WERI-Rb-1 (cell line): ENCODE results near the gene PLEKHH2.
"Not testable (repeated sequence)": the region's sequence is repeated elsewhere in the genome, so short reads cannot be mapped to it uniquely, and the experiment has no call there.

Source experiments
- DNase-seq: peaks from one replicate; pipeline ENCODE4 v3.0.0-alpha.2; 2020
- H3K27ac ChIP-seq: fragments of 250-450 bp; sonication (Bioruptor Pico); 2 replicates; pipeline ENCODE4 v1.5.1; 2020; ENCODE audit warnings: mild to moderate bottlenecking, moderate library complexity
- H3K27me3 ChIP-seq: fragments of 250-450 bp; sonication (Bioruptor Pico); 2 replicates; pipeline ENCODE4 v1.5.1; 2021; ENCODE audit warnings: mild to moderate bottlenecking, low read depth, moderate library complexity; ENCODE audit not compliant: insufficient read depth, severe bottlenecking
- H3K36me3 ChIP-seq: fragments of 250-450 bp; sonication (Bioruptor Pico); 2 replicates; pipeline ENCODE4 v1.5.1; 2020; ENCODE audit warnings: mild to moderate bottlenecking, moderate library complexity
- H3K4me3 ChIP-seq: 2 replicates; pipeline ENCODE4 v1.5.1; 2011; ENCODE audit warnings: low read depth, mild to moderate bottlenecking, control low read depth, low read length
- H3K9me3 ChIP-seq: fragments of 250-450 bp; sonication (Bioruptor Pico); 2 replicates; pipeline ENCODE4 v1.5.1; 2021; ENCODE audit warnings: mild to moderate bottlenecking, moderate library complexity; ENCODE audit not compliant: severe bottlenecking
- TF ChIP-seq, protein P1 (sequence below): IDR thresholded peaks from 2 replicates; pipeline ENCODE4 v1.5.1; 2011; ENCODE audit warnings: low read depth, mild to moderate bottlenecking, control low read depth, inconsistent platforms, low read length

PLEKHH2 gene

DNA sequence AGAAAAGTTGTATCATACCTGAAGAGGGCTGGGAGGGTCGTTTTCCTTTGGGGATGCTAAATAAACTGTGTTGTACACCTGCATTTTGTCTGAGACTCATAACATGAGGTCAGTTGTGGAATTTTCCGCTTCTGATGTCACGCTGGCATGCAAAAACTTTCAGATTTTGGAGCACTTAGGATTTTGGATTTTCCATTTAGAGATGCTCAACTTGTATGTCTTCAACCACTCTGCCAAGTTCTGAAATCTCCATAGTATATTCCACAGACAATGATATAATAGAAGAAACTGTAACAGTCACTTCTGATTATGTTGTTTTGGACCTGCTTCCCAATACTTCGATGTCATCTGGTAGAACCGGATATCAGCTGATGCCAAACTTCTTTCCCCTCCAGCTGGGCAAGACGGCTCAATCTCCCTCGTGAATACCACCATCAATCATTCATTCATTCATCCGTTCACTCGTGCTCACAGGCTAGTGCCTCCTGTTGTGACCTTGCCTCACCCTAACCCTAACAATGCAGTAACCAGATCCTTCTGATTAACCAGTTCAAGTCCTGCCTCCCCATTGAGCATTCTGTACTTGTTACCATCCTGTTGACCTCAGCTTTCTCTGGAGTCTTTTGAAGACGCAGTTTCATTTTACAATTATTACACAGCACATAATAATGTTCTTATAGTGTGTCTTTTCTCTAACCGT, 5.3 kb upstream of the PLEKHH2 start:
- no peak for DNase-seq
- H3K27ac ChIP-seq, result no peak overlapping the region

DNA sequence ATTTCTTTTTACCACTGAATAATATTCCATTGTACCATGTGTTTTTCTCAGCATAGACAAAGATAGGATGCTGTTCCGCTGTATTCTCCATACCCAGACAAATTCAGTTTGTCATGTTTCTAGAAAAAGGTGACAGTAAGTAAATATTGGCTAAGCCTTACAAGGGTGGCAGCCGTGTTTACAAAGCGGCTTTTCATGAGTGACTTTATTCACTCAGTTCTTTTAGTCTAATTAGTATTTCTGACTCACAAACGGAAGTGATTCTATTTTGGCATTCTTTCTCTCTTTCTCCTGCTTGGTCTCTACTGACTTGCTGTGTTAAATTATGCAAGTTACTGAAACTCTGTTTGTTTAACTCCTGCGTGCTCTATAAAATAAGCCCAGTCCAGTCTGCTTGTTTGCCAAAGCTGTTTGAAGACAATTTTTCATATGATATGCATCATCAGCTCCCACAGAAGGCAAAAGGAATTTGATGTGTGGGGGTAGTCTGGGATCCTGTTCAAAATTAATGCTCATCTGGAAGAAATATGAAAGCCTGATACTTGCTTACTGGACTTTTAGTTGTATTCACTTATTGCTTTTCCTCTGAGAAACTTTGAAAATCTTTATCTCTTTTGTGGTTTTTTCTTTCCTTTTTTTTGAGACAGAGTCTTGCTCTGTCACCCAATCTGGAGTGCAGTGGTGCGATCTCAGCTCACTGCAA, 2.3 kb upstream of the PLEKHH2 start:
- Histone ChIP-seq H3K9me3 (peaks cover 5% of the 10 kb centered on the region), H3K36me3 (no peaks in the 10 kb centered on the region), H3K27ac (peak overlapping the region; percentile 3), H3K4me3 (no peak overlapping the region), H3K27me3 (no peaks in the 10 kb centered on the region)
- TF ChIP-seq, protein P1, sequence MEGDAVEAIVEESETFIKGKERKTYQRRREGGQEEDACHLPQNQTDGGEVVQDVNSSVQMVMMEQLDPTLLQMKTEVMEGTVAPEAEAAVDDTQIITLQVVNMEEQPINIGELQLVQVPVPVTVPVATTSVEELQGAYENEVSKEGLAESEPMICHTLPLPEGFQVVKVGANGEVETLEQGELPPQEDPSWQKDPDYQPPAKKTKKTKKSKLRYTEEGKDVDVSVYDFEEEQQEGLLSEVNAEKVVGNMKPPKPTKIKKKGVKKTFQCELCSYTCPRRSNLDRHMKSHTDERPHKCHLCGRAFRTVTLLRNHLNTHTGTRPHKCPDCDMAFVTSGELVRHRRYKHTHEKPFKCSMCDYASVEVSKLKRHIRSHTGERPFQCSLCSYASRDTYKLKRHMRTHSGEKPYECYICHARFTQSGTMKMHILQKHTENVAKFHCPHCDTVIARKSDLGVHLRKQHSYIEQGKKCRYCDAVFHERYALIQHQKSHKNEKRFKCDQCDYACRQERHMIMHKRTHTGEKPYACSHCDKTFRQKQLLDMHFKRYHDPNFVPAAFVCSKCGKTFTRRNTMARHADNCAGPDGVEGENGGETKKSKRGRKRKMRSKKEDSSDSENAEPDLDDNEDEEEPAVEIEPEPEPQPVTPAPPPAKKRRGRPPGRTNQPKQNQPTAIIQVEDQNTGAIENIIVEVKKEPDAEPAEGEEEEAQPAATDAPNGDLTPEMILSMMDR, result no peak
- no peak for DNase-seq

More for the DNA sequence above, 5.3 kb upstream of the PLEKHH2 start:
- TF ChIP-seq, protein P1, result no peak
- Histone ChIP-seq H3K36me3 (no peaks in the 10 kb centered on the region), H3K9me3 (no peaks in the 10 kb centered on the region), H3K27me3 (no peaks in the 10 kb centered on the region), H3K4me3 (no peak overlapping the region)

DNA sequence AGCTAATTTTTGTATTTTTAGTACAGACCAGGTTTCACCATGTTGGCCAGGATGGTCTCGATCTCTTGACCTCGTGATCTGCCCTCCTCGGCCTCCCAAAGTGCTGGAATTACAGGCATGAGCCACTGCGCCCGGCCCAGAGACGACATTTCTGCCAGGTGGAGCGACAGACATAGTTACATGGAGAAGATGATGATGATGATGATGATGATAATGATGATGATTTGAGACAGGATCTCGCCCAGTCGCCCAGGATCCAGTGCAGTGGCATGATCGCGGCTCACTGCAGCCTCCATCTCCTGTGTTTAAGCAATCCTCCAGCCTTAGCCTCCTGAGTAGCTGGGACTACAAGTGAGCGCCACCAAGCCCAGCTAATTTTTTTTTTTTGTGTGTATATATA, 907 bp upstream of the PLEKHH2 start:
- H3K27me3 ChIP-seq, H3K36me3 ChIP-seq, DNase-seq, H3K9me3 ChIP-seq, H3K4me3 ChIP-seq, H3K27ac ChIP-seq: not testable (repeated sequence)

DNA sequence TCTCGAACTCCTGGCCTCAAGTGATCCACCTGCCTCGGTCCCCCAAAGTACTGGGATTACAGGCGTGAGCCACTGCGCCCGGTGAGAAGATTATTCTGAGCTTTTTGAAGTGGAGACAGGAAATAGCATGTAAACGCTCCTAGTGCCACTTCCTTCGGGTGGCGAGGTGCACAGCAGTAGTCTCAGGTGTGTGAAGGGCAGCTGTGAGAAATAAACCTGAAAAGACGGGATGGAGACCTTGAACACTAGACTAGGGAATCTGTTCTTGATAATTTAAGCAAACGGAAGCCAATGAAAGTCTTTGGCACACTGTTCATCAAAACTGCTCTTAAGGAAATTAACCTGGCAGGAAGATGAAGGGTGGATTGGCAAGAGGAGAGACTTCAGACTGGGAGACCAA, 439 bp upstream of the PLEKHH2 start:
- Histone ChIP-seq H3K27me3 (no peaks in the 10 kb centered on the region), H3K9me3 (peaks cover 8% of the 10 kb centered on the region), H3K36me3 (no peaks in the 10 kb centered on the region), H3K27ac (no peak overlapping the region), H3K4me3 (peak overlapping the region; percentile 87)
- TF ChIP-seq, protein P1, result no peak
- peak; percentile 48 for DNase-seq

DNA sequence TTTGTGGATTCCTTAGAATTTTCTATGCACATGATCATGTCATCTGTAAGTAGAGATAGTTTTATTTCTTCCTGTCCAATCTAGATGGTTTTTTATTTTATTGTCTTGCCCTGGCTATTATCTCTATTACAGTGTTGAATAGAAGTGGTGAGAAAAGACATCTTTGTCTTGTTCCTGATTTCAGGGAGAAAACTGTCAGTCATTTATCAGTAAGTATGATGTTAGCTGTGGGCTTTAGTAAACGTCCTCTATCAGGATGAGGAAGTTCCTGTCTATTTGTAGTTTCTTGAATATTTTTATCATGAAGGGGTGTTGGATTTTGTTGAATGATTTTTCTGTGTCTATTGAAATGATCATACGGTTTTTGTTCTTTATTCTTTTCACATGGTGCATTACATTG, 5.3 kb downstream of the PLEKHH2 start:
- no peak overlapping the region for H3K4me3 ChIP-seq
- no peaks in the 10 kb centered on the region for H3K27me3 ChIP-seq
- TF ChIP-seq, protein P1, result no peak
- H3K27ac ChIP-seq, result no peak overlapping the region
- DNase-seq, result no peak
- peaks cover 8% of the 10 kb centered on the region for H3K9me3 ChIP-seq
- H3K36me3 ChIP-seq, result no peaks in the 10 kb centered on the region

DNA sequence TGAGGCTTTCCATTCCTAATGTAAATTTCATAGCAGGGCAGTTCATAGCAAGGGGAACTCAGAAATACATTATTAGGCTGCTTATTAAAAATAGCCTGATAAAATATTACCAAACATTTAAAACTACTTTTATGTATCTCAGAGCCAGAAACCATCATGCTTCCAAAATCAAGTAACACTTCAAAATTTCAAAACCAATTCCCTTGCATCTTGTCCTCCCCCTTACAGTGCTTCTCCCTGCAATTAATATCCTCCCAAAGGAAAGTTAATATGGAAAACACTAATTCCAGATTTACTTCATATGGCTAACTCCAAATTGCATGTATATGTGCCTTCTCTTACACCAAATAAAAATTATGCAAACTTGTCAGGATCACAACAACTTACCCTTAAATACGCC, 6.6 kb downstream of the PLEKHH2 start:
- TF ChIP-seq, protein P1, result no peak
- H3K4me3 ChIP-seq, result no peak overlapping the region
- DNase-seq, result no peak
- no peaks in the 10 kb centered on the region for H3K27me3 ChIP-seq
- H3K36me3 ChIP-seq, result no peaks in the 10 kb centered on the region
- H3K9me3 ChIP-seq, result peaks cover 8% of the 10 kb centered on the region
- no peak overlapping the region for H3K27ac ChIP-seq
